WTC11 (cell line): ENCODE data around the gene NBEA.

Experiments used
- CTCF ChIP-seq: fragments of 200-600 bp; IDR thresholded peaks from 2 replicates; pipeline ENCODE4 v1.8.0; 2022; ENCODE audit warnings: antibody characterized with exemption
- E2F5 ChIP-seq: sonication (generic); formaldehyde crosslinking; IDR thresholded peaks from 2 replicates; pipeline ENCODE4 v1.8.1; 2022; ENCODE audit warnings: mild to moderate bottlenecking, moderate library complexity, missing genetic modification reagents
- FOXJ3 ChIP-seq: sonication (generic); formaldehyde crosslinking; IDR thresholded peaks from 2 replicates; pipeline ENCODE4 v1.9.0; 2021; ENCODE audit warnings: missing genetic modification reagents, mild to moderate bottlenecking, borderline replicate concordance
- MAX ChIP-seq: sonication (generic); formaldehyde crosslinking; IDR thresholded peaks from 2 replicates; pipeline ENCODE4 v1.8.0; 2022; ENCODE audit warnings: mild to moderate bottlenecking, missing genetic modification reagents
- MYBL2 ChIP-seq: sonication (generic); formaldehyde crosslinking; IDR thresholded peaks from 2 replicates; pipeline ENCODE4 v1.8.1; 2023; ENCODE audit warnings: mild to moderate bottlenecking, moderate library complexity, missing genetic modification reagents
- NFATC4 ChIP-seq: fragments of 250-450 bp; sonication (Bioruptor Pico); IDR thresholded peaks from 2 replicates; pipeline ENCODE4 v1.9.0; 2021; ENCODE audit warnings: mild to moderate bottlenecking
- ZNF138 ChIP-seq: sonication (generic); formaldehyde crosslinking; conservative IDR thresholded peaks from 2 replicates; pipeline ENCODE4 v1.8.1; 2022; ENCODE audit warnings: mild to moderate bottlenecking, moderate library complexity, missing genetic modification reagents
- TF ChIP-seq, protein P1 (sequence below): sonication (generic); formaldehyde crosslinking; conservative IDR thresholded peaks from 2 replicates; pipeline ENCODE4 v1.8.1; 2023; ENCODE audit warnings: mild to moderate bottlenecking, low read depth, missing genetic modification reagents, moderate library complexity
- TF ChIP-seq, protein P2 (sequence below): sonication (generic); formaldehyde crosslinking; IDR thresholded peaks from 2 replicates; pipeline ENCODE4 v1.8.1; 2023; ENCODE audit warnings: mild to moderate bottlenecking, moderate library complexity, missing genetic modification reagents

DNA sequence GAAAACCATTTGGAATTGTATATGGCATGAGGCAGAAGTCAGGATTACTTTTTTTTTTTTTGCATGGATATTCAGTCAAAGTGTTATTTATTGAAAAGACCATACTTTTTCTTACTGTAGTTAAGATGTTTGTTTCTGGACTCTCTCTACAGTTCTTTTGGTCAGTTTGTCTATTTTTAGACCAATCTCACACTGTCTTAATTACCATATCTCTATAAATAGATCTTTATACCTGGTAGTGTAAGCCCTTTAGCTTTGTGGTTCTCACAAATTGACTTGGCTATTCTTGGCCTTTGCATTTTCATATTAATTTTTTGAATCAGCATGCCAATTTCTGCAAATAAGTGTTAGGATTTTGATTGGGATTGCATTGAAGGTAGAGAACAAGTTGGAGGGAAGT lies 437.6 kb downstream of the NBEA start:
- TF ChIP-seq ZNF138 (CRISPR knock-in tag) (no peak), CTCF (no peak), FOXJ3 (no peak), MYBL2 (CRISPR knock-in tag) (no peak), E2F5 (no peak), NFATC4 (CRISPR knock-in tag) (no peak), MAX (CRISPR knock-in tag) (no peak)
- TF ChIP-seq, protein P1, sequence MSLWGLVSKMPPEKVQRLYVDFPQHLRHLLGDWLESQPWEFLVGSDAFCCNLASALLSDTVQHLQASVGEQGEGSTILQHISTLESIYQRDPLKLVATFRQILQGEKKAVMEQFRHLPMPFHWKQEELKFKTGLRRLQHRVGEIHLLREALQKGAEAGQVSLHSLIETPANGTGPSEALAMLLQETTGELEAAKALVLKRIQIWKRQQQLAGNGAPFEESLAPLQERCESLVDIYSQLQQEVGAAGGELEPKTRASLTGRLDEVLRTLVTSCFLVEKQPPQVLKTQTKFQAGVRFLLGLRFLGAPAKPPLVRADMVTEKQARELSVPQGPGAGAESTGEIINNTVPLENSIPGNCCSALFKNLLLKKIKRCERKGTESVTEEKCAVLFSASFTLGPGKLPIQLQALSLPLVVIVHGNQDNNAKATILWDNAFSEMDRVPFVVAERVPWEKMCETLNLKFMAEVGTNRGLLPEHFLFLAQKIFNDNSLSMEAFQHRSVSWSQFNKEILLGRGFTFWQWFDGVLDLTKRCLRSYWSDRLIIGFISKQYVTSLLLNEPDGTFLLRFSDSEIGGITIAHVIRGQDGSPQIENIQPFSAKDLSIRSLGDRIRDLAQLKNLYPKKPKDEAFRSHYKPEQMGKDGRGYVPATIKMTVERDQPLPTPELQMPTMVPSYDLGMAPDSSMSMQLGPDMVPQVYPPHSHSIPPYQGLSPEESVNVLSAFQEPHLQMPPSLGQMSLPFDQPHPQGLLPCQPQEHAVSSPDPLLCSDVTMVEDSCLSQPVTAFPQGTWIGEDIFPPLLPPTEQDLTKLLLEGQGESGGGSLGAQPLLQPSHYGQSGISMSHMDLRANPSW (CRISPR knock-in tag): no peak
- TF ChIP-seq, protein P2, sequence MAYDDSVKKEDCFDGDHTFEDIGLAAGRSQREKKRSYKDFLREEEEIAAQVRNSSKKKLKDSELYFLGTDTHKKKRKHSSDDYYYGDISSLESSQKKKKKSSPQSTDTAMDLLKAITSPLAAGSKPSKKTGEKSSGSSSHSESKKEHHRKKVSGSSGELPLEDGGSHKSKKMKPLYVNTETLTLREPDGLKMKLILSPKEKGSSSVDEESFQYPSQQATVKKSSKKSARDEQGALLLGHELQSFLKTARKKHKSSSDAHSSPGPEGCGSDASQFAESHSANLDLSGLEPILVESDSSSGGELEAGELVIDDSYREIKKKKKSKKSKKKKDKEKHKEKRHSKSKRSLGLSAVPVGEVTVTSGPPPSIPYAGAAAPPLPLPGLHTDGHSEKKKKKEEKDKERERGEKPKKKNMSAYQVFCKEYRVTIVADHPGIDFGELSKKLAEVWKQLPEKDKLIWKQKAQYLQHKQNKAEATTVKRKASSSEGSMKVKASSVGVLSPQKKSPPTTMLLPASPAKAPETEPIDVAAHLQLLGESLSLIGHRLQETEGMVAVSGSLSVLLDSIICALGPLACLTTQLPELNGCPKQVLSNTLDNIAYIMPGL (CRISPR knock-in tag): no peak
